ENCODE measurements around the gene FOXP1. TPM values are rescaled to one million over a fixed set of nuclear protein-coding genes. Genes with fewer than 3 reads are reported as not detected.

Gene FOXP1
- total and polyA plus RNA-seq, 4 donors, result 4.9 to 35.4 (median 32.0) TPM

GRCh38 chr3:71525391-71525790 is 58.1 kb downstream of the FOXP1 start:
- no peak overlapping the region for H3K4me3 ChIP-seq (ENCODE audit: low read depth in 1 of 3, low read length in 3 of 3)
- no peak overlapping the region for H3K27ac ChIP-seq (ENCODE audit: low read depth in 1 of 2, low read length in 2 of 2)
- no peaks in the 10 kb centered on the region for H3K4me1 ChIP-seq (ENCODE audit: control insufficient read depth in 4 of 4, insufficient read depth in 4 of 4, low read length in 3 of 4)
- H3K9me3 ChIP-seq (ENCODE audit: control insufficient read depth in 4 of 4, low read length in 3 of 4), result no peaks in the 10 kb centered on the region
- no peak for TF ChIP-seq RAD21 (IDR thresholded peaks at IDR 0.05)
- no peak for TF ChIP-seq RXRA (IDR thresholded peaks at IDR 0.05)
- no peak for TF ChIP-seq EGR1 (IDR thresholded peaks at IDR 0.05; ENCODE audit: low read depth in 2 of 2)
- TF ChIP-seq, protein P1, sequence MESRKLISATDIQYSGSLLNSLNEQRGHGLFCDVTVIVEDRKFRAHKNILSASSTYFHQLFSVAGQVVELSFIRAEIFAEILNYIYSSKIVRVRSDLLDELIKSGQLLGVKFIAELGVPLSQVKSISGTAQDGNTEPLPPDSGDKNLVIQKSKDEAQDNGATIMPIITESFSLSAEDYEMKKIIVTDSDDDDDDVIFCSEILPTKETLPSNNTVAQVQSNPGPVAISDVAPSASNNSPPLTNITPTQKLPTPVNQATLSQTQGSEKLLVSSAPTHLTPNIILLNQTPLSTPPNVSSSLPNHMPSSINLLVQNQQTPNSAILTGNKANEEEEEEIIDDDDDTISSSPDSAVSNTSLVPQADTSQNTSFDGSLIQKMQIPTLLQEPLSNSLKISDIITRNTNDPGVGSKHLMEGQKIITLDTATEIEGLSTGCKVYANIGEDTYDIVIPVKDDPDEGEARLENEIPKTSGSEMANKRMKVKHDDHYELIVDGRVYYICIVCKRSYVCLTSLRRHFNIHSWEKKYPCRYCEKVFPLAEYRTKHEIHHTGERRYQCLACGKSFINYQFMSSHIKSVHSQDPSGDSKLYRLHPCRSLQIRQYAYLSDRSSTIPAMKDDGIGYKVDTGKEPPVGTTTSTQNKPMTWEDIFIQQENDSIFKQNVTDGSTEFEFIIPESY (IDR thresholded peaks at IDR 0.05), result no peak
- no peak for TF ChIP-seq REST (IDR thresholded peaks at IDR 0.05)
- no peak for TF ChIP-seq SP1 (IDR thresholded peaks at IDR 0.05)
- TF ChIP-seq JUND (IDR thresholded peaks at IDR 0.05), result no peak
- TF ChIP-seq, protein P2, sequence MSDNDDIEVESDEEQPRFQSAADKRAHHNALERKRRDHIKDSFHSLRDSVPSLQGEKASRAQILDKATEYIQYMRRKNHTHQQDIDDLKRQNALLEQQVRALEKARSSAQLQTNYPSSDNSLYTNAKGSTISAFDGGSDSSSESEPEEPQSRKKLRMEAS (IDR thresholded peaks at IDR 0.05), result no peak
- TF ChIP-seq HNF4G (IDR thresholded peaks at IDR 0.05), result no peak
- TF ChIP-seq TAF1 (conservative IDR thresholded peaks at IDR 0.05), result no peak
- TF ChIP-seq, protein P3, sequence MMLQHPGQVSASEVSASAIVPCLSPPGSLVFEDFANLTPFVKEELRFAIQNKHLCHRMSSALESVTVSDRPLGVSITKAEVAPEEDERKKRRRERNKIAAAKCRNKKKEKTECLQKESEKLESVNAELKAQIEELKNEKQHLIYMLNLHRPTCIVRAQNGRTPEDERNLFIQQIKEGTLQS (IDR thresholded peaks at IDR 0.05), result no peak
- TF ChIP-seq FOXA1 (IDR thresholded peaks at IDR 0.05), result no peak
- TF ChIP-seq NR2F2 (IDR thresholded peaks at IDR 0.05), result no peak
- no peak for TF ChIP-seq GABPA (IDR thresholded peaks at IDR 0.05 in 1 of 2, conservative IDR thresholded peaks at IDR 0.05 in 1 of 2)
- TF ChIP-seq YY1 (IDR thresholded peaks at IDR 0.05), result no peak
- TF ChIP-seq, protein P4, sequence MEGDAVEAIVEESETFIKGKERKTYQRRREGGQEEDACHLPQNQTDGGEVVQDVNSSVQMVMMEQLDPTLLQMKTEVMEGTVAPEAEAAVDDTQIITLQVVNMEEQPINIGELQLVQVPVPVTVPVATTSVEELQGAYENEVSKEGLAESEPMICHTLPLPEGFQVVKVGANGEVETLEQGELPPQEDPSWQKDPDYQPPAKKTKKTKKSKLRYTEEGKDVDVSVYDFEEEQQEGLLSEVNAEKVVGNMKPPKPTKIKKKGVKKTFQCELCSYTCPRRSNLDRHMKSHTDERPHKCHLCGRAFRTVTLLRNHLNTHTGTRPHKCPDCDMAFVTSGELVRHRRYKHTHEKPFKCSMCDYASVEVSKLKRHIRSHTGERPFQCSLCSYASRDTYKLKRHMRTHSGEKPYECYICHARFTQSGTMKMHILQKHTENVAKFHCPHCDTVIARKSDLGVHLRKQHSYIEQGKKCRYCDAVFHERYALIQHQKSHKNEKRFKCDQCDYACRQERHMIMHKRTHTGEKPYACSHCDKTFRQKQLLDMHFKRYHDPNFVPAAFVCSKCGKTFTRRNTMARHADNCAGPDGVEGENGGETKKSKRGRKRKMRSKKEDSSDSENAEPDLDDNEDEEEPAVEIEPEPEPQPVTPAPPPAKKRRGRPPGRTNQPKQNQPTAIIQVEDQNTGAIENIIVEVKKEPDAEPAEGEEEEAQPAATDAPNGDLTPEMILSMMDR (IDR thresholded peaks at IDR 0.05; ENCODE audit: low read depth, low read length, missing input control), result no peak
- no peak for TF ChIP-seq HNF4A (conservative IDR thresholded peaks at IDR 0.05)
- TF ChIP-seq FOXA2 (IDR thresholded peaks at IDR 0.05), result no peak
- H3K36me3 ChIP-seq (ENCODE audit: control insufficient read depth in 4 of 4, insufficient read depth in 3 of 4, low read depth in 1 of 4, low read length in 3 of 4), result no peaks in the 10 kb centered on the region
- H3K9ac ChIP-seq (ENCODE audit: low read depth in 1 of 2, low read length in 2 of 2), result no peak overlapping the region
- no peak for DNase-seq (ENCODE audit: low spot score)
- no peaks in the 10 kb centered on the region for H3K27me3 ChIP-seq (ENCODE audit: control insufficient read depth in 4 of 4, insufficient read depth in 4 of 4, low read length in 3 of 4)
- 91% methylated on average over 3 of the region's 3 CpGs for WGBS
